Karpas-422 (cell line): ENCODE measurements around the gene AGO1. TPM values are rescaled to one million over a fixed set of nuclear protein-coding genes. Genes with fewer than 3 reads are reported as not detected.
"Not testable (repeated sequence)": the region's sequence is repeated elsewhere in the genome, so short reads cannot be mapped to it uniquely, and the experiment has no call there.

Experiments used
- DNase-seq: peaks from one replicate; pipeline ENCODE4 v3.0.0-alpha.2; 2015
- H2AFZ ChIP-seq: fragments of 200-600 bp; sonication (generic); 2 replicates; pipeline ENCODE4 v1.6.1; 2014; ENCODE audit warnings: antibody characterized with exemption, low read length, mixed read lengths
- H3K27ac ChIP-seq: fragments of 200-600 bp; sonication (generic); 2 replicates; pipeline ENCODE4 v1.5.1; 2014; ENCODE audit warnings: mild to moderate bottlenecking, low read length, moderate library complexity
- H3K27me3 ChIP-seq: fragments of 200-600 bp; sonication (generic); 2 replicates; pipeline ENCODE4 v1.6.1; 2014; ENCODE audit warnings: low read length, mixed read lengths
- H3K36me3 ChIP-seq: fragments of 200-600 bp; sonication (generic); 2 replicates; pipeline ENCODE4 v1.6.1; 2014; ENCODE audit warnings: low read length, mixed read lengths; ENCODE audit not compliant: insufficient read depth
- H3K4me1 ChIP-seq: fragments of 200-600 bp; sonication (generic); 2 replicates; pipeline ENCODE4 v1.6.1; 2014; ENCODE audit warnings: mild to moderate bottlenecking, low read length, mixed read lengths
- H3K4me2 ChIP-seq: fragments of 200-600 bp; sonication (generic); 2 replicates; pipeline ENCODE4 v1.6.1; 2014; ENCODE audit warnings: low read length, low read depth, mild to moderate bottlenecking; ENCODE audit not compliant: poor library complexity, severe bottlenecking
- H3K4me3 ChIP-seq: fragments of 200-600 bp; sonication (generic); 2 replicates; pipeline ENCODE4 v1.5.1; 2014; ENCODE audit warnings: mild to moderate bottlenecking, antibody characterized with exemption, low read length, mixed read lengths
- H3K79me2 ChIP-seq: fragments of 200-600 bp; sonication (generic); 2 replicates; pipeline ENCODE4 v1.6.1; 2014; ENCODE audit warnings: mild to moderate bottlenecking, low read length, mixed read lengths
- H3K9ac ChIP-seq: fragments of 200-600 bp; sonication (generic); 2 replicates; pipeline ENCODE4 v1.6.0; 2014; ENCODE audit warnings: low read length
- H3K9me2 ChIP-seq: fragments of 200-600 bp; sonication (generic), shearing (Covaris generic); replicated peaks from 2 replicates; pipeline ENCODE4 v1.6.0; 2014; ENCODE audit warnings: mild to moderate bottlenecking, low read length, moderate library complexity; ENCODE audit not compliant: insufficient read depth
- H3K9me3 ChIP-seq: fragments of 300-700, 200-600 bp; sonication (generic); 2 replicates; pipeline ENCODE4 v1.6.1; 2014; ENCODE audit warnings: low read length, mixed read lengths
- H4K20me1 ChIP-seq: fragments of 200-600 bp; sonication (generic); 2 replicates; pipeline ENCODE4 v1.6.1; 2014; ENCODE audit warnings: mild to moderate bottlenecking, antibody characterized with exemption, low read length, low read depth; ENCODE audit not compliant: insufficient read depth
- total RNA-seq: library from RNA; depleted of rRNA; stranded (reverse); fragments of >200 nt; shearing (Covaris generic); gene quantifications from 2 replicates; pipeline ENCODE4 v1.2.3, GENCODE V29; 2014; ENCODE audit warnings: low replicate concordance

AGO1 gene
- total RNA-seq, 1 experiment from 2014 or later: 21.4 TPM

GRCh38 chr1:35887508-35887907 is 4.5 kb downstream of the AGO1 start:
- peak overlapping the region; percentile 38 for H3K4me2 ChIP-seq
- peaks cover 58% of the 10 kb centered on the region for H3K79me2 ChIP-seq
- H3K4me1 ChIP-seq: peaks cover 44% of the 10 kb centered on the region
- peaks cover 5% of the 10 kb centered on the region; the same call in 1 of the 2 replicates for H4K20me1 ChIP-seq
- H3K9me3 ChIP-seq: no peaks in the 10 kb centered on the region
- no peaks in the 10 kb centered on the region for H3K27me3 ChIP-seq
- H2AFZ ChIP-seq: no peak overlapping the region
- H3K9me2 ChIP-seq: no peaks in the 10 kb centered on the region
- peak overlapping the region; percentile 30 for H3K9ac ChIP-seq
- peaks cover 8% of the 10 kb centered on the region; the same call in 1 of the 2 replicates for H3K36me3 ChIP-seq
- H3K27ac ChIP-seq: peak overlapping the region; percentile 71
- DNase-seq: no peak
- H3K4me3 ChIP-seq: peak overlapping the region; percentile 13; the same call in 1 of the 2 replicates

DNA sequence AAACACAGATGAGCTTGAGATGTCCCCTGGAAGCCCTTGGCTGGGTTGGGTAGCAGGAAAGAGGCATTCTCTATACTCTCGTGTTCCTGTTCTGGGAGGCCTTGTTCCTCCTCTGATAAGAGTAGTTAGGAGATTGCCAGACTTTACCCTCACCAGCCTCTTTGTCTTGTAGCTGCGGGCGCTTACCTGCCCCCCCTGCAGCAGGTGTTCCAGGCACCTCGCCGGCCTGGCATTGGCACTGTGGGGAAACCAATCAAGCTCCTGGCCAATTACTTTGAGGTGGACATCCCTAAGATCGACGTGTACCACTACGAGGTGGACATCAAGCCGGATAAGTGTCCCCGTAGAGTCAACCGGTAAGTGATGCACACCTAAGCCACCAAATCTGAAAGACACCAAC is 5.2 kb downstream of the AGO1 start:
- Histone ChIP-seq H3K79me2 (peaks cover 59% of the 10 kb centered on the region), H4K20me1 (peaks cover 5% of the 10 kb centered on the region; the same call in 1 of the 2 replicates), H2AFZ (no peak overlapping the region), H3K4me1 (peaks cover 48% of the 10 kb centered on the region), H3K27me3 (no peaks in the 10 kb centered on the region), H3K9me3 (no peaks in the 10 kb centered on the region), H3K36me3 (peaks cover 11% of the 10 kb centered on the region; the same call in 1 of the 2 replicates), H3K27ac (no peak overlapping the region), H3K4me2 (no peak overlapping the region), H3K9ac (no peak overlapping the region), H3K4me3 (no peak overlapping the region), H3K9me2 (no peaks in the 10 kb centered on the region)
- DNase-seq: no peak

DNA sequence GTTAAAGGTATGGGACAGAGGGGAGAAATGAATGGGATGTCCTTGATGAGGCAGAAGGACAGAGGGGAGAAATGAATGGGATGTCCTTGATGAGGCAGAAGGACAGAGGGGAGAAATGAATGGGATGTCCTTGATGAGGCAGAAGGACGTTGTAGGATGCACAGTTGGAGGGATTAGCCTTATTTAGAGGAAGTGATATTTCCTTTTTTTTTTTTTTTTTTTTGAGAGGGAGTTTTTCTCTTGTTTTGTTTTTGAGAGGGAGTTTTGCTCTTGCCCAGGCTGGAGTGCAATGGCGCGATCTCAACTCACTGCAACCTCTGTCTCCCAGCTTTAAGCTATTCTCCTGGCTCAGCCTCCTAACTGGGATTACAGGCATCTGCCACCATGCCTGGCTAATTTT is 6.0 kb downstream of the AGO1 start:
- H3K9me2 ChIP-seq, DNase-seq, H3K27ac ChIP-seq, H3K9ac ChIP-seq, H3K4me2 ChIP-seq, H3K4me3 ChIP-seq, H2AFZ ChIP-seq, H3K27me3 ChIP-seq, H4K20me1 ChIP-seq, H3K9me3 ChIP-seq: not testable (repeated sequence)
- Histone ChIP-seq H3K36me3 (peaks cover 11% of the 10 kb centered on the region; the same call in 1 of the 2 replicates), H3K4me1 (peaks cover 55% of the 10 kb centered on the region), H3K79me2 (peaks cover 52% of the 10 kb centered on the region)

GRCh38 chr1:35893051-35893879 is 10.3 kb downstream of the AGO1 start:
- H3K9me2 ChIP-seq: no peaks in the 10 kb centered on the region
- H3K4me2 ChIP-seq: peak overlapping the region; percentile 8
- H3K79me2 ChIP-seq: peaks cover 9% of the 10 kb centered on the region
- peak; percentile 40 for DNase-seq
- H3K9ac ChIP-seq: no peak overlapping the region
- H3K4me3 ChIP-seq: no peak overlapping the region
- H3K27ac ChIP-seq: 0 out of 2 replicates have a peak overlapping the region, but pooled peaks have one; percentile 39
- peaks cover 25% of the 10 kb centered on the region for H3K4me1 ChIP-seq
- H3K36me3 ChIP-seq: peaks cover 38% of the 10 kb centered on the region; the same call in 1 of the 2 replicates
- H3K9me3 ChIP-seq: no peaks in the 10 kb centered on the region
- H2AFZ ChIP-seq: no peak overlapping the region
- no peaks in the 10 kb centered on the region for H4K20me1 ChIP-seq
- no peaks in the 10 kb centered on the region for H3K27me3 ChIP-seq

DNA sequence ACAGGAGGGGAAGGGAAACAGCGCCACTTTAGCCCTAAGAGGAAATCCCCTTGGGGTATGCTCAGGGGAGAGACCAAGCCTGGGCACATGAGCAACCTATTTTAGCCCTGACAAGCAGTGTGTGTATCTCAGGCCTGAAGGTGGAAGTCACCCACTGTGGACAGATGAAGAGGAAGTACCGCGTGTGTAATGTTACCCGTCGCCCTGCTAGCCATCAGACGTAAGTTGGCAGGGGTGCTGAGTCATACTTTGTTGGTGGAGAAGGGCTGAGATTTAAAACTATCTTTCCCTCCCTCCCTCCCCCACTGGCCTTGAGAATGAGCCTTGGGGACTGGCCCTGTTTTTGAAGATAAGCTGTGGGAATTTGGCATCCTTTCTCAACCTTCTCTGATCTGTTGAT is 11.2 kb downstream of the AGO1 start:
- Histone ChIP-seq H3K27ac (peak overlapping the region; percentile 59), H3K27me3 (no peaks in the 10 kb centered on the region), H3K4me3 (no peak overlapping the region), H3K9me2 (no peaks in the 10 kb centered on the region), H3K79me2 (peaks cover 3% of the 10 kb centered on the region; the same call in 1 of the 2 replicates), H3K9me3 (no peaks in the 10 kb centered on the region), H3K4me2 (no peak overlapping the region), H3K36me3 (peaks cover 38% of the 10 kb centered on the region; the same call in 1 of the 2 replicates), H4K20me1 (no peaks in the 10 kb centered on the region), H3K4me1 (peaks cover 25% of the 10 kb centered on the region), H3K9ac (no peak overlapping the region), H2AFZ (no peak overlapping the region)
- DNase-seq: peak; percentile 61

GRCh38 chr1:35894656-35895055 is 11.6 kb downstream of the AGO1 start:
- no peak overlapping the region for H2AFZ ChIP-seq
- H3K36me3 ChIP-seq: peaks cover 43% of the 10 kb centered on the region; the same call in 1 of the 2 replicates
- H4K20me1 ChIP-seq: no peaks in the 10 kb centered on the region
- DNase-seq: no peak
- H3K9me2 ChIP-seq: no peaks in the 10 kb centered on the region
- H3K9ac ChIP-seq: no peak overlapping the region
- peaks cover 3% of the 10 kb centered on the region; the same call in 1 of the 2 replicates for H3K79me2 ChIP-seq
- H3K9me3 ChIP-seq: no peaks in the 10 kb centered on the region
- H3K4me3 ChIP-seq: no peak overlapping the region
- peak overlapping the region; percentile 59 for H3K27ac ChIP-seq
- no peak overlapping the region for H3K4me2 ChIP-seq
- H3K4me1 ChIP-seq: peaks cover 25% of the 10 kb centered on the region
- no peaks in the 10 kb centered on the region for H3K27me3 ChIP-seq

DNA sequence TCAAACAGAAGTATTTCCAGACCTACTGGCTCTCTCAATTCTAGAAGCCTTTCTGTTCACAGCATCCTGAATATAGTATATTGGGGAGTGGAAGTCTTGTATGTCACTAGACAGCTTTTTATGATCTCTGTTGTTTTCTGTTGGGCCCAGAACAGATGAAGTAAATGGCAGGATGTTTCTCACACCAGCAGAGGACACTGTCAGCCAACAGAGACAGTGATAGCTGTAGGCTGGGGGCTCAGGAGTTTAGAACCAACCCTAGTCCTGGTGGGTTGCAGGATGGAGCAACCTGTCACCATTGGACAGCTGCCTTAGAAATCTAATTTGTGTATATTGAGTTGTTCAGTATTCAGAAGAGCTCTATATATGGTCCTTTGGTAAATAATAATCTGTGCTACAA is 16.9 kb downstream of the AGO1 start:
- Histone ChIP-seq H3K36me3 (peaks cover 47% of the 10 kb centered on the region; the same call in 1 of the 2 replicates), H3K4me1 (no peaks in the 10 kb centered on the region), H3K79me2 (no peaks in the 10 kb centered on the region), H3K9ac (no peak overlapping the region), H2AFZ (no peak overlapping the region), H3K4me2 (no peak overlapping the region), H3K9me3 (no peaks in the 10 kb centered on the region), H3K9me2 (no peaks in the 10 kb centered on the region), H3K27me3 (no peaks in the 10 kb centered on the region), H3K4me3 (no peak overlapping the region), H3K27ac (no peak overlapping the region), H4K20me1 (no peaks in the 10 kb centered on the region)
- DNase-seq: no peak

- H3K9me3 ChIP-seq: no peaks in the 10 kb centered on the region
- H2AFZ ChIP-seq: no peak overlapping the region
- no peak overlapping the region for H3K9ac ChIP-seq
- H3K27me3 ChIP-seq: no peaks in the 10 kb centered on the region
- H3K4me1 ChIP-seq: no peaks in the 10 kb centered on the region
- no peaks in the 10 kb centered on the region for H3K79me2 ChIP-seq
- no peak overlapping the region for H3K4me2 ChIP-seq
- peaks cover 38% of the 10 kb centered on the region; the same call in 1 of the 2 replicates for H3K36me3 ChIP-seq
- H4K20me1 ChIP-seq: no peaks in the 10 kb centered on the region
- no peak for DNase-seq
- no peak overlapping the region for H3K27ac ChIP-seq
- H3K9me2 ChIP-seq: no peaks in the 10 kb centered on the region
- H3K4me3 ChIP-seq: no peak overlapping the region
Measured at GRCh38 chr1:35901235-35901634, 18.2 kb downstream of the AGO1 start.
